Activated naive CD8-positive, alpha-beta T cell treated with anti-CD3 and anti-CD28 coated beads, Interleukin-2, amount 50 U/mL, for 24 hours (primary cell): ENCODE data around the gene TRIM74.
"Not testable (repeated sequence)": the region's sequence is repeated elsewhere in the genome, so short reads cannot be mapped to it uniquely, and the experiment has no call there.

Experiments used
- ATAC-seq: fragments of 150-1000 bp; cut with Tn5 transposase; one replicate; pipeline ENCODE4 v1.10.0; 2021
- DNase-seq: peaks from one replicate; pipeline ENCODE4 v3.0.0; 2021
- H3K27ac Mint-ChIP-seq: one replicate; pipeline ENCODE4 v1.8.0; 2021; ENCODE audit warnings: mild to moderate bottlenecking, mixed read lengths
- H3K27me3 Mint-ChIP-seq: one replicate; pipeline ENCODE4 v1.8.0; 2021; ENCODE audit warnings: mixed read lengths
- H3K36me3 Mint-ChIP-seq: one replicate; pipeline ENCODE4 v1.8.0; 2021; ENCODE audit warnings: low read depth, mixed read lengths
- H3K4me1 Mint-ChIP-seq: one replicate; pipeline ENCODE4 v1.8.0; 2021; ENCODE audit warnings: mixed read lengths
- H3K4me3 Mint-ChIP-seq: one replicate; pipeline ENCODE4 v1.8.0; 2021; ENCODE audit warnings: mild to moderate bottlenecking, moderate library complexity, mixed read lengths
- H3K9me3 Mint-ChIP-seq: one replicate; pipeline ENCODE4 v1.8.0; 2021; ENCODE audit warnings: mixed read lengths

TRIM74 gene

DNA sequence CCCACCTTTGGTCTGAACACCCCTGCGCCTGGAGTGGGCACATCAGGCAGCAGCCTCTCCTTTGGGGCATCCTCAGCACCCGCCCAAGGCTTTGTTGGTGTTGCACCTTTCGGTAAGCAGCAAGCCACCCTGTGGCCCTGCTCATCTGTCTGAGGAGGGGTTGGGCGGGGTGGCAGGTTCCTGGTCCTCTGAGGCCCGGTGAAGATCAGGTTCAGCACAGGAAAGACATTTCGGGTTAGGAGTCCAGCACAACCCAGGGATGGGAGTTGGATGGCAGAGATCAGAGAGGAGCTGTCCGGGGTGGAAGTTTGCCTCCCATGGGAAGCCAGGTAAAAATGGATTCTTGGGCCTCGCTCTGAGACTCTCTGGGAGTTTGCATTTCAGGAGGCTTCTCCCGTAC, 23.7 kb downstream of the TRIM74 start:
- not testable (repeated sequence) for H3K4me3 Mint-ChIP-seq, H3K9me3 Mint-ChIP-seq, H3K4me1 Mint-ChIP-seq, H3K27me3 Mint-ChIP-seq, H3K27ac Mint-ChIP-seq, DNase-seq
- ATAC-seq, result peak; percentile 4
- H3K36me3 Mint-ChIP-seq, result peaks cover 11% of the 10 kb centered on the region

DNA sequence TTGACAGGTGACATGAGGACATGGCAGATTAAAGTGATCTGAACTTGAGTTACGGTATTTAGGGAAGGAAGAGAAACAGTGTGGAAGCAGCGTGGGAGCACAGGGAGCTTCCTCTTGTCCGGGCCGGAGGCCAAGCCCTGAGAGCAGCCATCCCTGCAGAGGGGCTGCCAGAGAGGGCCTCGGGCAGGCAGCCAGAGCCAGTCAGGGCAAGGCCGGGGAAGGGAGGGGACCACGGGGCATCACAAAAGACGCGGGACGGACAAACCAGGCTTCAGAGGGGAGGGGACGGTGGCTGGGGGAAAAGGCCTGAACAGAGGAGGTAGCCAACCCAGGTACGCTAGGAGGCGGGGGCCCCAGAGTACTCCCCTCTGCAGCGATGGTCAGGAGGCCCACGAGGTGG, 24.3 kb downstream of the TRIM74 start:
- ATAC-seq, H3K27me3 Mint-ChIP-seq, H3K4me1 Mint-ChIP-seq, H3K9me3 Mint-ChIP-seq, H3K27ac Mint-ChIP-seq, H3K4me3 Mint-ChIP-seq, DNase-seq: not testable (repeated sequence)
- H3K36me3 Mint-ChIP-seq, result peaks cover 11% of the 10 kb centered on the region

GRCh38 chr7:72942956-72943355, 26.3 kb downstream of the TRIM74 start:
- not testable (repeated sequence) for H3K27ac Mint-ChIP-seq, DNase-seq, H3K27me3 Mint-ChIP-seq, H3K4me3 Mint-ChIP-seq, ATAC-seq, H3K9me3 Mint-ChIP-seq, H3K4me1 Mint-ChIP-seq
- peaks cover 18% of the 10 kb centered on the region for H3K36me3 Mint-ChIP-seq

GRCh38 chr7:72942022-72942705, 27.1 kb downstream of the TRIM74 start:
- not testable (repeated sequence) for H3K27ac Mint-ChIP-seq, H3K27me3 Mint-ChIP-seq, H3K4me3 Mint-ChIP-seq, H3K4me1 Mint-ChIP-seq, H3K9me3 Mint-ChIP-seq, ATAC-seq, DNase-seq
- peaks cover 18% of the 10 kb centered on the region for H3K36me3 Mint-ChIP-seq

GRCh38 chr7:72928216-72928615, 41.0 kb downstream of the TRIM74 start:
- not testable (repeated sequence) for ATAC-seq, H3K27ac Mint-ChIP-seq, H3K9me3 Mint-ChIP-seq, H3K4me3 Mint-ChIP-seq, H3K27me3 Mint-ChIP-seq, DNase-seq
- peaks cover 60% of the 10 kb centered on the region for H3K36me3 Mint-ChIP-seq
- peaks cover 28% of the 10 kb centered on the region for H3K4me1 Mint-ChIP-seq

DNA sequence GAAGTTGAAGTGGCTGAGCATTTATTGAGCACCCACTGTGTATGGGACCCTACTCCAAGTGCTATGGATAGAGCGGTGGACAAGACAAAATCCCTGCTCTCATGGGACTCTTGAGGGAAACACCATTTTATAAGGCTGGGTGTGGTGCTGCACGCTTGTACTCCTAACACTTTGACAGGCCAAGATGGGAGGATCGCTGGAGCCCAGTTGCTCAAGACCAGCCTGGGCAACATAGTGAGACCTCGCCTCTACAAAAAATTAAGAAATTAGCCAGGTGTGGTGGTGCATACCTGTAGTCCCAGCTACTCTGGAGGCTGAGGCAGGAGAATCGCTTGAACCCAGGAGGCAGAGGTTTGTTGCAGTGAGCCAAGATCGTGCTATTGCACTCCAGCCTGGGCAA, 41.5 kb downstream of the TRIM74 start:
- not testable (repeated sequence) for DNase-seq, H3K27me3 Mint-ChIP-seq, H3K9me3 Mint-ChIP-seq, ATAC-seq, H3K4me3 Mint-ChIP-seq, H3K27ac Mint-ChIP-seq
- Mint-ChIP-seq H3K36me3 (peaks cover 60% of the 10 kb centered on the region), H3K4me1 (peaks cover 30% of the 10 kb centered on the region)

DNA sequence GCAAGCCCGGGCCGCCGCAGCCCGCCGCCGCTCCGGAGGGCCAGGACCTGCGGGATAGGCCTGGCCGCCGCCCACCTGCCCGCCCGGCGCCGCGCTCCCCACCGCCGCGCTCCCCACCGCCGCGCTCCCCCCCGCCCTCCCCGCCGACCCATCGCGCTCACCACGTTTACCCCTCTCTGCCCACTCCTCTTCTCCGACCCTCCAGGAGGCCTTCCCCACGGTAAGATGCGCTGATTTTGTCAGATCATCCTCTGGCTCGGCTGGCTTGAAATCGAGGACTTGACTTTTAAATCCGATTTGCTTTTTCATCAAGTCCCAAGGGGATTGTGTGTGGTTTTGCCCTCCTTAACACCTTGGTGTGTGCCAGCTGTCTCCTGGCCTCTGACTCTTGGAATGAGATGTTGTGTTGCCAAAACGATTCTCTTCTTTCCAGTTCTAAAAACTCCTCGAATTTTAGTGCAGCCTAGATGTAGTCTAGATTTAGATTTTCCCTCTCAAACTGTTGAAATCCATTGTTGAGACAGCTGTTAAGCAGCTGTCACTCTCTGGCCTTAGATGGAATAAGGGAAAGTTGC, 43.6 kb downstream of the TRIM74 start:
- Mint-ChIP-seq H3K36me3 (peaks cover 58% of the 10 kb centered on the region), H3K9me3 (no peaks in the 10 kb centered on the region), H3K27me3 (no peaks in the 10 kb centered on the region), H3K4me3 (peak overlapping the region; percentile 92), H3K4me1 (peaks cover 33% of the 10 kb centered on the region), H3K27ac (peak overlapping the region; percentile 91)
- no peak for DNase-seq
- ATAC-seq, result peak; percentile 5

- H3K9me3 Mint-ChIP-seq, result no peaks in the 10 kb centered on the region
- ATAC-seq (peak; percentile 90), DNase-seq (peak; percentile 86)
- H3K27me3 Mint-ChIP-seq, result no peaks in the 10 kb centered on the region
- H3K4me1 Mint-ChIP-seq, result peaks cover 33% of the 10 kb centered on the region
- H3K27ac Mint-ChIP-seq, result peak within 1 kb of the TSS; percentile 98
- H3K4me3 Mint-ChIP-seq, result peak within 1 kb of the TSS; percentile 92
- peaks cover 54% of the 10 kb centered on the region for H3K36me3 Mint-ChIP-seq
Measured at GRCh38 chr7:72924733-72925545, 44.3 kb downstream of the TRIM74 start, which contains the start of gene POM121. Gene POM121 (plus strand): TSS chr7:72925095. CDS start chr7:72925122, 27 bp downstream.

- H3K27me3 Mint-ChIP-seq, result no peaks in the 10 kb centered on the region
- H3K36me3 Mint-ChIP-seq, result peaks cover 51% of the 10 kb centered on the region
- peak overlapping the region; percentile 92 for H3K4me3 Mint-ChIP-seq
- peak overlapping the region; percentile 98 for H3K27ac Mint-ChIP-seq
- peaks cover 33% of the 10 kb centered on the region for H3K4me1 Mint-ChIP-seq
- ATAC-seq (peak; percentile 23), DNase-seq (no peak)
- no peaks in the 10 kb centered on the region for H3K9me3 Mint-ChIP-seq
Measured at GRCh38 chr7:72924386-72924732, 44.9 kb downstream of the TRIM74 start.

GRCh38 chr7:72919256-72919775, 50.0 kb downstream of the TRIM74 start:
- DNase-seq (no peak), ATAC-seq (no peak)
- H3K27ac Mint-ChIP-seq, result no peak overlapping the region
- no peaks in the 10 kb centered on the region for H3K27me3 Mint-ChIP-seq
- no peaks in the 10 kb centered on the region for H3K9me3 Mint-ChIP-seq
- peaks cover 15% of the 10 kb centered on the region for H3K4me1 Mint-ChIP-seq
- H3K4me3 Mint-ChIP-seq, result no peak overlapping the region
- H3K36me3 Mint-ChIP-seq, result peaks cover 37% of the 10 kb centered on the region

DNA sequence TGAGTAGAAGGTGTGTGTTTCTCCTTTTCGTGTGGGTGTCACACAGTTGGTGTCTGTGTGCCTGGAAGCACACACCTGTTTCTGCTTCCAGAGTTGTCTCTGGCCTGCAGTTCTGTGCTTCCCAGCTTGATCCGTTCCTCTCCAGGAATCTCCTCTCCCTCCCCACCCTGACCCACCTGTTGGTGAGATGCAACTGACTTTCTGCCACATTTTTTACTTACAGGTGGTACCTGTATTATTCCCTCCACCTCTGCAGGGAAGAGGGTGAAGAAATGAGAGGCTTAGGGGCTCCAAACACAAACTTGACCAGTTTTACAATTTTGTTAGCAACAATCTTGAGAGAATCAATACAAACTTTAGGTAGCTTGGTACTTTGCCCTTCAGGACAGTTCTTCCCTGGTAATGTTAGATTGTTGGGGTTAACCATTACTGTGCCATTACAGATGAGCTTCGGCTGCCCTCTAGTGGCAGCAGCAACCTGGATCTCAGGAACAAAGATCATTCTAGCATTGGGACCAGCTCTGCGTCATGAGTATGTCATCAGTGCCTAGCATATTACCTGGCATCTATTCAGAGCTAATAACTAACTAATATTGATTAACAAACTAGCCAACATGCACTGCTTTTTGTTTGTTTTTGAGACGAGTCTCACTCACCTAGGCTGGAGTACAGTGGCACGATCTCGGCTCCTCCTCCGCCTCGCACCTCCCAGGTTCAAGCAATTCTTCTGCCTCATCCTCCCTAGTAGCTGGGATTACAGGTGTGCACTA, 54.3 kb downstream of the TRIM74 start:
- Mint-ChIP-seq H3K27ac (peak overlapping the region; percentile 49), H3K36me3 (peaks cover 40% of the 10 kb centered on the region), H3K4me1 (peaks cover 31% of the 10 kb centered on the region)
- not testable (repeated sequence) for H3K27me3 Mint-ChIP-seq, H3K4me3 Mint-ChIP-seq, H3K9me3 Mint-ChIP-seq
- DNase-seq (peak; percentile 54), ATAC-seq (peak; percentile 78)

GRCh38 chr7:72913750-72914149, 55.5 kb downstream of the TRIM74 start:
- ATAC-seq (peak; percentile 35), DNase-seq (peak; percentile 30)
- H3K27me3 Mint-ChIP-seq, H3K4me3 Mint-ChIP-seq, H3K9me3 Mint-ChIP-seq: not testable (repeated sequence)
- peak overlapping the region; percentile 28 for H3K27ac Mint-ChIP-seq
- peaks cover 41% of the 10 kb centered on the region for H3K36me3 Mint-ChIP-seq
- H3K4me1 Mint-ChIP-seq, result peaks cover 34% of the 10 kb centered on the region

GRCh38 chr7:72911395-72911794, 57.9 kb downstream of the TRIM74 start:
- not testable (repeated sequence) for DNase-seq, H3K27me3 Mint-ChIP-seq, ATAC-seq, H3K27ac Mint-ChIP-seq, H3K9me3 Mint-ChIP-seq, H3K4me3 Mint-ChIP-seq
- Mint-ChIP-seq H3K4me1 (peaks cover 38% of the 10 kb centered on the region), H3K36me3 (peaks cover 41% of the 10 kb centered on the region)
